K562 (cell line): ENCODE measurements around the gene DXO. TPM values are rescaled to one million over a fixed set of nuclear protein-coding genes. Genes with fewer than 3 reads are reported as not detected.

Source experiments
- BMI1 ChIP-seq: fragments of 150-350 bp; IDR thresholded peaks from 2 replicates; pipeline ENCODE4 v1.6.1; 2014; ENCODE audit warnings: low read length
- BRF1 ChIP-seq: IDR thresholded peaks from 3 replicates; pipeline ENCODE4 v1.6.1; 2011; ENCODE audit warnings: borderline replicate concordance, mild to moderate bottlenecking; ENCODE audit not compliant: insufficient read length; ENCODE audit errors: extremely low read depth
- DACH1 ChIP-seq: fragments of 450-650 bp; IDR thresholded peaks from 2 replicates; pipeline ENCODE4 v1.6.1; 2018; ENCODE audit not compliant: partially characterized antibody
- EZH2 ChIP-seq: IDR thresholded peaks from 2 replicates; pipeline ENCODE4 v1.6.1; 2012; ENCODE audit warnings: low read depth, mild to moderate bottlenecking, inconsistent platforms, low read length, borderline replicate concordance
- GABPB1 ChIP-seq: sonication (generic); formaldehyde crosslinking; IDR thresholded peaks from 2 replicates; pipeline ENCODE4 v1.8.0; 2022; ENCODE audit warnings: mild to moderate bottlenecking, missing genetic modification reagents
- KDM1A ChIP-seq, 2 experiments: fragments of 450-650 bp; IDR thresholded peaks; 2 replicates each; pipeline ENCODE4 v1.6.1; 2016; ENCODE audit warnings: mild to moderate bottlenecking in 2 of 2
- KLF16 ChIP-seq: IDR thresholded peaks from 2 replicates; pipeline ENCODE4 v1.6.1; 2016; ENCODE audit warnings: antibody characterized with exemption
- RFX5 ChIP-seq: IDR thresholded peaks from 2 replicates; pipeline ENCODE4 v1.6.1; 2011; ENCODE audit warnings: low read depth, mild to moderate bottlenecking, improper control_type of control experiment, low read length
- RUNX1 ChIP-seq: sonication (generic); IDR thresholded peaks from 2 replicates; pipeline ENCODE4 v1.6.1; 2016; ENCODE audit warnings: antibody characterized with exemption, low read depth
- SMARCA4 ChIP-seq: fragments of 450-650 bp; IDR thresholded peaks from 2 replicates; pipeline ENCODE4 v1.6.1; 2016
- ZNF239 ChIP-seq: fragments of 250-450 bp; sonication (Bioruptor Pico); IDR thresholded peaks from 2 replicates; pipeline ENCODE4 v1.4.0; 2020; ENCODE audit warnings: mild to moderate bottlenecking
- ZNF354B ChIP-seq: fragments of 250-450 bp; sonication (Bioruptor Pico); IDR thresholded peaks from 2 replicates; pipeline ENCODE4 v1.4.0; 2020
- polyA plus RNA-seq, 8 experiments: library from polyadenylated mRNA; depleted of rRNA in 4 of 8; stranded (reverse) in 5 of 8; unstranded in 3 of 8; fragments of >200 nt; fragmentation: Nextera tagmentation in 2 of 8; fragmentation: Illumina TruSeq in 1 of 8; extraction: Ambion mirVana in 2 of 8; extraction: Trizol in 1 of 8; gene quantifications; 2 replicates each; pipeline versions ENCODE4 v1.2.1 to v1.2.3, GENCODE V29; 2011 to 2014; ENCODE audit warnings: inconsistent platforms in 1 of 8, missing spikeins in 1 of 8
- total RNA-seq, 7 experiments: library from RNA; depleted of rRNA in 6 of 7; stranded (reverse); fragments of >200 nt in 6 of 7; fragmentation: Illumina TruSeq in 2 of 7; extraction: Trizol in 2 of 7; gene quantifications; 2 replicates each; pipeline versions ENCODE4 v1.2.1 to v1.2.3, GENCODE V29; 2011 to 2021; ENCODE audit warnings: low replicate concordance in 1 of 7
- TF ChIP-seq, protein P1 (sequence below): sonication (generic); formaldehyde crosslinking; IDR thresholded peaks from 2 replicates; pipeline ENCODE4 v1.8.1; 2022; ENCODE audit warnings: missing genetic modification reagents
- TF ChIP-seq, protein P2 (sequence below): sonication (generic); formaldehyde crosslinking; IDR thresholded peaks from 2 replicates; pipeline ENCODE4 v1.8.1; 2023; ENCODE audit warnings: mild to moderate bottlenecking, missing genetic modification reagents
- TF ChIP-seq, protein P3 (sequence below), 2 experiments: fragments of 450-650 bp; IDR thresholded peaks; 2 replicates each; pipeline ENCODE4 v1.6.1; 2016
- TF ChIP-seq, protein P4 (sequence below), 3 experiments: fragments of 200-800 bp in 1 of 3; fragments of 250-450 bp in 1 of 3; fragments of 450-650 bp in 1 of 3; sonication (Bioruptor Pico) in 1 of 3; sonication (Bioruptor generic) in 1 of 3; formaldehyde crosslinking in 1 of 3; IDR thresholded peaks; 2 replicates each; pipeline versions ENCODE4 v1.6.1 to v1.8.0; 2016 to 2022; ENCODE audit warnings: mild to moderate bottlenecking in 2 of 3, missing genetic modification characterization in 2 of 3, missing compliant biosample characterization in 1 of 3, moderate library complexity in 1 of 3
- TF ChIP-seq, protein P5 (sequence below): fragments of 450-650 bp; conservative IDR thresholded peaks from 2 replicates; pipeline ENCODE4 v1.6.1; 2016; ENCODE audit warnings: missing genetic modification characterization, low read depth, mild to moderate bottlenecking, missing compliant biosample characterization, moderate library complexity
- TF ChIP-seq, protein P6 (sequence below): sonication (generic); formaldehyde crosslinking; IDR thresholded peaks from 2 replicates; pipeline ENCODE4 v1.8.1; 2022; ENCODE audit warnings: missing genetic modification reagents
- TF ChIP-seq, protein P7 (sequence below): sonication (generic); formaldehyde crosslinking; IDR thresholded peaks from 2 replicates; pipeline ENCODE4 v1.8.0; 2022; ENCODE audit warnings: mild to moderate bottlenecking, low read depth, missing genetic modification reagents

DXO gene
- total and polyA plus RNA-seq, 9 of the 15 experiments (the other 6 are each of a cell fraction or from before 2014, with no cell fraction given), result 6.4 to 35.1 (median 19.4) TPM

DNA sequence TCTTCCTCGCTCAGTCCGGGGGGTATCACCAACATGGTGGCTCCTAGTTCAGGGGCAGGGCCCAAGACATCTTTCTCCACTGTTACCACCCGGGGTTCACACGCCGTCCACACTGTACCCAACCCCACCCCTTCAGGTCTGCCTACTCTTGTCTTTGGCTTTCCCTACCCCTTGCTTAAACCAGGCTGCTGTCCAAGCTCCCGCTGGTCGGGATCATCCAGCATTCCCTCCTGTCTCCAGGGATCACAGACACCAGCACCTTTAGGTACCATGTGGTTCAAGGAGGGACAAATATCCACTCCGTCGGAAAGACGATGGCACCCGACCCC, 13.6 kb downstream of the DXO start (continued):
- TF ChIP-seq, protein P1, sequence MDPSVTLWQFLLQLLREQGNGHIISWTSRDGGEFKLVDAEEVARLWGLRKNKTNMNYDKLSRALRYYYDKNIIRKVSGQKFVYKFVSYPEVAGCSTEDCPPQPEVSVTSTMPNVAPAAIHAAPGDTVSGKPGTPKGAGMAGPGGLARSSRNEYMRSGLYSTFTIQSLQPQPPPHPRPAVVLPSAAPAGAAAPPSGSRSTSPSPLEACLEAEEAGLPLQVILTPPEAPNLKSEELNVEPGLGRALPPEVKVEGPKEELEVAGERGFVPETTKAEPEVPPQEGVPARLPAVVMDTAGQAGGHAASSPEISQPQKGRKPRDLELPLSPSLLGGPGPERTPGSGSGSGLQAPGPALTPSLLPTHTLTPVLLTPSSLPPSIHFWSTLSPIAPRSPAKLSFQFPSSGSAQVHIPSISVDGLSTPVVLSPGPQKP (CRISPR knock-in tag), result no peak
- TF ChIP-seq SMARCA4, result 0 out of 2 replicates have a peak, but pooled peaks have one; percentile 26
- TF ChIP-seq, protein P2, sequence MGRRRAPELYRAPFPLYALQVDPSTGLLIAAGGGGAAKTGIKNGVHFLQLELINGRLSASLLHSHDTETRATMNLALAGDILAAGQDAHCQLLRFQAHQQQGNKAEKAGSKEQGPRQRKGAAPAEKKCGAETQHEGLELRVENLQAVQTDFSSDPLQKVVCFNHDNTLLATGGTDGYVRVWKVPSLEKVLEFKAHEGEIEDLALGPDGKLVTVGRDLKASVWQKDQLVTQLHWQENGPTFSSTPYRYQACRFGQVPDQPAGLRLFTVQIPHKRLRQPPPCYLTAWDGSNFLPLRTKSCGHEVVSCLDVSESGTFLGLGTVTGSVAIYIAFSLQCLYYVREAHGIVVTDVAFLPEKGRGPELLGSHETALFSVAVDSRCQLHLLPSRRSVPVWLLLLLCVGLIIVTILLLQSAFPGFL, result no peak
- no peak for TF ChIP-seq BRF1
- TF ChIP-seq, protein P3, sequence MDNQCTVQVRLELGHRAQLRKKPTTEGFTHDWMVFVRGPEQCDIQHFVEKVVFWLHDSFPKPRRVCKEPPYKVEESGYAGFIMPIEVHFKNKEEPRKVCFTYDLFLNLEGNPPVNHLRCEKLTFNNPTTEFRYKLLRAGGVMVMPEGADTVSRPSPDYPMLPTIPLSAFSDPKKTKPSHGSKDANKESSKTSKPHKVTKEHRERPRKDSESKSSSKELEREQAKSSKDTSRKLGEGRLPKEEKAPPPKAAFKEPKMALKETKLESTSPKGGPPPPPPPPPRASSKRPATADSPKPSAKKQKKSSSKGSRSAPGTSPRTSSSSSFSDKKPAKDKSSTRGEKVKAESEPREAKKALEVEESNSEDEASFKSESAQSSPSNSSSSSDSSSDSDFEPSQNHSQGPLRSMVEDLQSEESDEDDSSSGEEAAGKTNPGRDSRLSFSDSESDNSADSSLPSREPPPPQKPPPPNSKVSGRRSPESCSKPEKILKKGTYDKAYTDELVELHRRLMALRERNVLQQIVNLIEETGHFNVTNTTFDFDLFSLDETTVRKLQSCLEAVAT (IDR thresholded peaks at IDR 0.05), result 0 out of 4 replicates have a peak, but pooled peaks of 1 of the 2 experiments have one; percentile 19
- no peak for TF ChIP-seq ZNF239 (CRISPR knock-in tag)
- TF ChIP-seq ZNF354B, result no peak; the same call in 1 of the 2 replicates
- TF ChIP-seq RFX5, result no peak
- TF ChIP-seq, protein P4, sequence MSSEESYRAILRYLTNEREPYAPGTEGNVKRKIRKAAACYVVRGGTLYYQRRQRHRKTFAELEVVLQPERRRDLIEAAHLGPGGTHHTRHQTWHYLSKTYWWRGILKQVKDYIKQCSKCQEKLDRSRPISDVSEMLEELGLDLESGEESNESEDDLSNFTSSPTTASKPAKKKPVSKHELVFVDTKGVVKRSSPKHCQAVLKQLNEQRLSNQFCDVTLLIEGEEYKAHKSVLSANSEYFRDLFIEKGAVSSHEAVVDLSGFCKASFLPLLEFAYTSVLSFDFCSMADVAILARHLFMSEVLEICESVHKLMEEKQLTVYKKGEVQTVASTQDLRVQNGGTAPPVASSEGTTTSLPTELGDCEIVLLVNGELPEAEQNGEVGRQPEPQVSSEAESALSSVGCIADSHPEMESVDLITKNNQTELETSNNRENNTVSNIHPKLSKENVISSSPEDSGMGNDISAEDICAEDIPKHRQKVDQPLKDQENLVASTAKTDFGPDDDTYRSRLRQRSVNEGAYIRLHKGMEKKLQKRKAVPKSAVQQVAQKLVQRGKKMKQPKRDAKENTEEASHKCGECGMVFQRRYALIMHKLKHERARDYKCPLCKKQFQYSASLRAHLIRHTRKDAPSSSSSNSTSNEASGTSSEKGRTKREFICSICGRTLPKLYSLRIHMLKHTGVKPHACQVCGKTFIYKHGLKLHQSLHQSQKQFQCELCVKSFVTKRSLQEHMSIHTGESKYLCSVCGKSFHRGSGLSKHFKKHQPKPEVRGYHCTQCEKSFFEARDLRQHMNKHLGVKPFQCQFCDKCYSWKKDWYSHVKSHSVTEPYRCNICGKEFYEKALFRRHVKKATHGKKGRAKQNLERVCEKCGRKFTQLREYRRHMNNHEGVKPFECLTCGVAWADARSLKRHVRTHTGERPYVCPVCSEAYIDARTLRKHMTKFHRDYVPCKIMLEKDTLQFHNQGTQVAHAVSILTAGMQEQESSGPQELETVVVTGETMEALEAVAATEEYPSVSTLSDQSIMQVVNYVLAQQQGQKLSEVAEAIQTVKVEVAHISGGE (CRISPR knock-in tag; IDR thresholded peaks at IDR 0.05), result no peak
- no peak for TF ChIP-seq KDM1A (IDR thresholded peaks at IDR 0.05)
- TF ChIP-seq, protein P5, sequence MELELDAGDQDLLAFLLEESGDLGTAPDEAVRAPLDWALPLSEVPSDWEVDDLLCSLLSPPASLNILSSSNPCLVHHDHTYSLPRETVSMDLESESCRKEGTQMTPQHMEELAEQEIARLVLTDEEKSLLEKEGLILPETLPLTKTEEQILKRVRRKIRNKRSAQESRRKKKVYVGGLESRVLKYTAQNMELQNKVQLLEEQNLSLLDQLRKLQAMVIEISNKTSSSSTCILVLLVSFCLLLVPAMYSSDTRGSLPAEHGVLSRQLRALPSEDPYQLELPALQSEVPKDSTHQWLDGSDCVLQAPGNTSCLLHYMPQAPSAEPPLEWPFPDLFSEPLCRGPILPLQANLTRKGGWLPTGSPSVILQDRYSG (tag), result no peak
- no peak for TF ChIP-seq EZH2
- TF ChIP-seq, protein P6, sequence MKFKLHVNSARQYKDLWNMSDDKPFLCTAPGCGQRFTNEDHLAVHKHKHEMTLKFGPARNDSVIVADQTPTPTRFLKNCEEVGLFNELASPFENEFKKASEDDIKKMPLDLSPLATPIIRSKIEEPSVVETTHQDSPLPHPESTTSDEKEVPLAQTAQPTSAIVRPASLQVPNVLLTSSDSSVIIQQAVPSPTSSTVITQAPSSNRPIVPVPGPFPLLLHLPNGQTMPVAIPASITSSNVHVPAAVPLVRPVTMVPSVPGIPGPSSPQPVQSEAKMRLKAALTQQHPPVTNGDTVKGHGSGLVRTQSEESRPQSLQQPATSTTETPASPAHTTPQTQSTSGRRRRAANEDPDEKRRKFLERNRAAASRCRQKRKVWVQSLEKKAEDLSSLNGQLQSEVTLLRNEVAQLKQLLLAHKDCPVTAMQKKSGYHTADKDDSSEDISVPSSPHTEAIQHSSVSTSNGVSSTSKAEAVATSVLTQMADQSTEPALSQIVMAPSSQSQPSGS (CRISPR knock-in tag), result no peak
- TF ChIP-seq BMI1, result no peak
- TF ChIP-seq, protein P7, sequence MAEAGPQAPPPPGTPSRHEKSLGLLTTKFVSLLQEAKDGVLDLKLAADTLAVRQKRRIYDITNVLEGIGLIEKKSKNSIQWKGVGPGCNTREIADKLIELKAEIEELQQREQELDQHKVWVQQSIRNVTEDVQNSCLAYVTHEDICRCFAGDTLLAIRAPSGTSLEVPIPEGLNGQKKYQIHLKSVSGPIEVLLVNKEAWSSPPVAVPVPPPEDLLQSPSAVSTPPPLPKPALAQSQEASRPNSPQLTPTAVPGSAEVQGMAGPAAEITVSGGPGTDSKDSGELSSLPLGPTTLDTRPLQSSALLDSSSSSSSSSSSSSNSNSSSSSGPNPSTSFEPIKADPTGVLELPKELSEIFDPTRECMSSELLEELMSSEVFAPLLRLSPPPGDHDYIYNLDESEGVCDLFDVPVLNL (CRISPR knock-in tag), result no peak
- TF ChIP-seq RUNX1, result no peak
- no peak for TF ChIP-seq KLF16
- TF ChIP-seq DACH1, result no peak
- no peak for TF ChIP-seq GABPB1 (CRISPR knock-in tag)
